CD14-positive monocyte (primary cell): Measurements from ENCODE around the gene ATP6V0A4. TPM values are rescaled to one million over a fixed set of nuclear protein-coding genes. Genes with fewer than 3 reads are reported as not detected.

Source experiments
- DNase-seq, 3 donors: peaks; one replicate each; pipeline ENCODE4 v3.0.0-alpha.2; 2011 to 2022
- H2AFZ ChIP-seq: 2 replicates; pipeline ENCODE4 v1.6.0; 2012; ENCODE audit warnings: mild to moderate bottlenecking, low read depth, low read length, inconsistent platforms; ENCODE audit not compliant: insufficient read depth, poor library complexity, severe bottlenecking
- H3K27ac ChIP-seq, 2 donors: 1 replicate in 1 of 2; 2 replicates in 1 of 2; pipeline ENCODE4 v1.5.1; 2012 to 2013; ENCODE audit warnings: low read length in 2 of 2, control low read depth in 1 of 2, inconsistent platforms in 1 of 2, low read depth in 1 of 2, mild to moderate bottlenecking in 1 of 2
- H3K27me3 ChIP-seq, 2 donors: one replicate each; pipeline versions ENCODE4 v1.6.0 to v1.6.1; 2011 to 2013; ENCODE audit warnings: low read length in 2 of 2; ENCODE audit not compliant: control insufficient read depth in 2 of 2, insufficient read depth in 2 of 2
- H3K36me3 ChIP-seq, 2 donors: replicated peaks in 1 of 2; 1 replicate in 1 of 2; 2 replicates in 1 of 2; pipeline versions ENCODE4 v1.5.1 to v1.6.1; 2012 to 2013; ENCODE audit warnings: low read length in 2 of 2, control low read depth in 1 of 2, inconsistent platforms in 1 of 2, mild to moderate bottlenecking in 1 of 2; ENCODE audit not compliant: insufficient read depth in 2 of 2, control insufficient read depth in 1 of 2
- H3K4me1 ChIP-seq, 2 donors: 1 replicate in 1 of 2; 2 replicates in 1 of 2; pipeline versions ENCODE4 v1.5.1 to v1.6.1; 2012 to 2013; ENCODE audit warnings: low read length in 2 of 2, control low read depth in 1 of 2, inconsistent platforms in 1 of 2, mild to moderate bottlenecking in 1 of 2, moderate library complexity in 1 of 2; ENCODE audit not compliant: insufficient read depth in 2 of 2, control insufficient read depth in 1 of 2
- H3K4me2 ChIP-seq: replicated peaks from 2 replicates; pipeline ENCODE3; 2012; ENCODE audit warnings: low read length, moderate library complexity, mild to moderate bottlenecking; ENCODE audit not compliant: poor library complexity, severe bottlenecking; ENCODE audit errors: extremely low read depth
- H3K4me3 ChIP-seq, 3 experiments: fragments of 200-600 bp in 1 of 3; sonication (generic) in 1 of 3; replicated peaks in 1 of 3; 1 replicate in 2 of 3; 2 replicates in 1 of 3; pipeline ENCODE4 v1.5.1; 2011 to 2013; ENCODE audit warnings: low read length in 3 of 3, mild to moderate bottlenecking in 3 of 3, control low read depth in 2 of 3, low read depth in 2 of 3, inconsistent platforms in 1 of 3, moderate library complexity in 1 of 3
- H3K79me2 ChIP-seq: 2 replicates; pipeline ENCODE4 v1.6.0; 2012; ENCODE audit warnings: mild to moderate bottlenecking, control low read depth, inconsistent platforms, low read length, moderate library complexity; ENCODE audit not compliant: insufficient read depth
- H3K9ac ChIP-seq: 2 replicates; pipeline ENCODE4 v1.6.0; 2017; ENCODE audit warnings: low read length, mild to moderate bottlenecking; ENCODE audit not compliant: insufficient read depth, poor library complexity, severe bottlenecking
- H3K9me3 ChIP-seq, 2 donors: replicated peaks in 1 of 2; 1 replicate in 1 of 2; 2 replicates in 1 of 2; pipeline versions ENCODE4 v1.5.1 to v1.6.1; 2012 to 2013; ENCODE audit warnings: low read length in 2 of 2, control low read depth in 1 of 2; ENCODE audit not compliant: control insufficient read depth in 1 of 2, insufficient read depth in 1 of 2
- H4K20me1 ChIP-seq: 2 replicates; pipeline ENCODE4 v1.6.0; 2012; ENCODE audit warnings: mild to moderate bottlenecking, low read length, control low read depth, moderate library complexity; ENCODE audit not compliant: insufficient read depth
- H3K27ac Mint-ChIP-seq, 7 donors: one replicate each; pipeline ENCODE4 v1.8.0; 2020; ENCODE audit warnings: mild to moderate bottlenecking in 7 of 7, mixed read lengths in 7 of 7, moderate library complexity in 6 of 7, inconsistent platforms in 2 of 7
- H3K27me3 Mint-ChIP-seq, 3 donors: one replicate each; pipeline ENCODE4 v1.8.0; 2021 to 2022; ENCODE audit warnings: low read depth in 3 of 3, mild to moderate bottlenecking in 3 of 3, mixed read lengths in 3 of 3, moderate library complexity in 3 of 3, inconsistent platforms in 1 of 3
- H3K36me3 Mint-ChIP-seq, 2 donors: one replicate each; pipeline ENCODE4 v1.8.0; 2020; ENCODE audit warnings: mixed read lengths in 2 of 2, inconsistent platforms in 1 of 2, mild to moderate bottlenecking in 1 of 2
- H3K4me1 Mint-ChIP-seq: one replicate; pipeline ENCODE4 v1.8.0; 2020; ENCODE audit warnings: mild to moderate bottlenecking, mixed read lengths
- H3K4me3 Mint-ChIP-seq, 2 donors: one replicate each; pipeline ENCODE4 v1.8.0; 2020; ENCODE audit warnings: mild to moderate bottlenecking in 2 of 2, mixed read lengths in 2 of 2, moderate library complexity in 1 of 2
- H3K9me3 Mint-ChIP-seq, 7 donors: one replicate each; pipeline ENCODE4 v1.8.0; 2020 to 2022; ENCODE audit warnings: mixed read lengths in 7 of 7, mild to moderate bottlenecking in 6 of 7, moderate library complexity in 6 of 7, inconsistent platforms in 2 of 7
- WGBS: methylation state at CpG from one replicate; pipeline ENCODE4 v1.1.5; 2013; ENCODE audit warnings: missing lambda C conversion rate; ENCODE audit not compliant: insufficient coverage; 5-methylcytosine and 5-hydroxymethylcytosine counted together
- intact Hi-C, 2 donors: fragments of 100-400 bp; cut with micrococcal nuclease; formaldehyde crosslinking; loops; one replicate each; pipeline versions ENCODE4 v1.15.0 to v1.15.1; 2023
- polyA plus RNA-seq, 3 donors: library from polyadenylated mRNA; depleted of rRNA in 1 of 3; unstranded in 2 of 3; stranded (reverse) in 1 of 3; fragments of 300-500 nt in 2 of 3; fragments of >200 nt in 1 of 3; fragmentation: Illumina TruSeq in 2 of 3; gene quantifications; 1 replicate in 2 of 3; 2 replicates in 1 of 3; pipeline ENCODE4 v1.2.3, GENCODE V29; 2012 to 2021
- TF ChIP-seq, protein P1 (sequence below): fragments of 200-600 bp; IDR thresholded peaks from one replicate; pipeline ENCODE4 v1.8.0; 2022; ENCODE audit warnings: antibody characterized with exemption, mild to moderate bottlenecking

Gene ATP6V0A4
- polyA plus RNA-seq, 3 donors = not detected

DNA sequence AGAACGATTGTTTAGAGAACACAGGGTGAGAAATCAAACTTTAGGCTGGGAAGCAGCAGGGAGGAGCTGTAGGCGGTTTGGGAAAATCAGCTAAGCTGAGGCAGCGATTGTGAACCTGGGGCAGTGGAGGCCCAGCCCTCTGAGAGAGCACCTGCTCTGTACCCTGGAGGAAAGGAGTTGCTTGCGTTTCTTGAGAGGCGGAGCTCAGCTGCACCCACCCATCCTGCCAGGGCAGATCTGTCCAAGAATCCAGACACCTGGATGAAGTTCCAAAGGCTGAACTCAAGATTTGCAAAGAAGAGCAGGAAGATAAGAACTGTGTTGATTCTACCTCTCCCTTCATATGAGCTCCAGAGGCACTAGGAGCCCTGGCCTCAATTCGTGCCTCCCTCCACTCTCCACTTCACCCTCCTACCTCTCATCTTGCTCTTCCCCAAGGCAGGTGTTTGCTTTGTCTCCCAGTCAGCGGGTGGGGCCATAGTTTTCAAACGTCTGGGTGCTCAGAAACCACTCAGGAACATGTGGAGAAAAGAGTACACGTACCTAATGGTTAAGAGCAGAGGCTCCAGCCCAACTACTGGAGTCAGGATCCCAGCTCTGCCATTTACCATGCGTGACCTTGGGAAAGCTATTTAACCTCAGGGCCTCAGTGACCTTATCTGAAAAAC, 21.7 kb downstream of the ATP6V0A4 start:
- Histone ChIP-seq H3K79me2 (no peaks in the 10 kb centered on the region), H3K27ac (no peak overlapping the region), H4K20me1 (no peaks in the 10 kb centered on the region), H3K4me3 (no peak overlapping the region), H3K9ac (no peak overlapping the region), H3K9me3 (no peaks in the 10 kb centered on the region), H3K4me1 (no peaks in the 10 kb centered on the region), H3K27me3 (no peaks in the 10 kb centered on the region), H3K36me3 (no peaks in the 10 kb centered on the region), H2AFZ (no peak overlapping the region), H3K4me2 (no peak overlapping the region)
- H3K27ac Mint-ChIP-seq = no peak overlapping the region
- TF ChIP-seq, protein P1, sequence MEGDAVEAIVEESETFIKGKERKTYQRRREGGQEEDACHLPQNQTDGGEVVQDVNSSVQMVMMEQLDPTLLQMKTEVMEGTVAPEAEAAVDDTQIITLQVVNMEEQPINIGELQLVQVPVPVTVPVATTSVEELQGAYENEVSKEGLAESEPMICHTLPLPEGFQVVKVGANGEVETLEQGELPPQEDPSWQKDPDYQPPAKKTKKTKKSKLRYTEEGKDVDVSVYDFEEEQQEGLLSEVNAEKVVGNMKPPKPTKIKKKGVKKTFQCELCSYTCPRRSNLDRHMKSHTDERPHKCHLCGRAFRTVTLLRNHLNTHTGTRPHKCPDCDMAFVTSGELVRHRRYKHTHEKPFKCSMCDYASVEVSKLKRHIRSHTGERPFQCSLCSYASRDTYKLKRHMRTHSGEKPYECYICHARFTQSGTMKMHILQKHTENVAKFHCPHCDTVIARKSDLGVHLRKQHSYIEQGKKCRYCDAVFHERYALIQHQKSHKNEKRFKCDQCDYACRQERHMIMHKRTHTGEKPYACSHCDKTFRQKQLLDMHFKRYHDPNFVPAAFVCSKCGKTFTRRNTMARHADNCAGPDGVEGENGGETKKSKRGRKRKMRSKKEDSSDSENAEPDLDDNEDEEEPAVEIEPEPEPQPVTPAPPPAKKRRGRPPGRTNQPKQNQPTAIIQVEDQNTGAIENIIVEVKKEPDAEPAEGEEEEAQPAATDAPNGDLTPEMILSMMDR = no peak
- intact Hi-C loops = no loop called here
- H3K4me1 Mint-ChIP-seq = no peaks in the 10 kb centered on the region
- no peak for DNase-seq
- peaks cover 0 to 6% (median under 1%) of the 10 kb centered on the region in 7 donors for H3K9me3 Mint-ChIP-seq
- H3K36me3 Mint-ChIP-seq = no peaks in the 10 kb centered on the region
- whole genome bisulfite sequencing = 94% methylated on average over 9 of the region's 10 CpGs
- no peak overlapping the region for H3K4me3 Mint-ChIP-seq
- peaks cover 0 to 8% (median 2%) of the 10 kb centered on the region in 3 donors for H3K27me3 Mint-ChIP-seq

DNA sequence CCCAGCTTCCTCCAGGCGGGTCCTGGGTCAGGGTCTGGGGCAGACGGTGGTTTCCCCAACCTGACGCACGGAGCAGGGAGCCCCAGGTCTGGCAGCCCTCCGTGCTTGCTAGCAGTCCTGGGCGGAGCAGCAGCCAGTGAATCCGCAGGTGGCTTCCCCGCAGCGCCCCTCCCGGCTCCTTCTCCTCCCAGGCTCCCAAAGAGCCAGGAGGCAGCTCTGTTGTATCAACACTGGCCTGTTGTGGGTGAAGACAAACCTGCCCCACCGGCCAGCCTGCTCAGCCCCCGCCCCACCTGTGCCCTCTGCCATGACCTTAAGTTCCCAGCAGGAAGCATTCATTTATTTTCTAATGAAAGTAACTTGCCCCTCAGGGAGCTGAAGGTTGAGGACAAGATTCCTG, 24.2 kb downstream of the ATP6V0A4 start:
- TF ChIP-seq, protein P1 = no peak
- no peaks in the 10 kb centered on the region for H3K79me2 ChIP-seq

More for the DNA sequence above, 24.2 kb downstream of the ATP6V0A4 start:
- no peaks in the 10 kb centered on the region for H3K27me3 ChIP-seq
- no peak overlapping the region for H2AFZ ChIP-seq
- H3K4me3 ChIP-seq = no peak overlapping the region
- H3K4me1 Mint-ChIP-seq = peaks cover 2% of the 10 kb centered on the region
- H3K27ac ChIP-seq = no peak overlapping the region
- H3K9me3 Mint-ChIP-seq = peaks cover 0 to 2% (median 0%) of the 10 kb centered on the region in 7 donors
- H3K27ac Mint-ChIP-seq = no peak overlapping the region
- intact Hi-C loops = no loop called here
- no peaks in the 10 kb centered on the region for H4K20me1 ChIP-seq
- no peak overlapping the region for H3K4me3 Mint-ChIP-seq
- H3K4me1 ChIP-seq = no peaks in the 10 kb centered on the region
- peaks cover 1 to 10% (median 2%) of the 10 kb centered on the region in 3 donors for H3K27me3 Mint-ChIP-seq
- WGBS = 93% methylated on average over 10 of the region's 12 CpGs
- no peak overlapping the region for H3K9ac ChIP-seq
- H3K4me2 ChIP-seq = no peak overlapping the region
- H3K36me3 Mint-ChIP-seq = no peaks in the 10 kb centered on the region
- H3K36me3 ChIP-seq = no peaks in the 10 kb centered on the region
- DNase-seq = no peak
- H3K9me3 ChIP-seq = no peaks in the 10 kb centered on the region
